HFF-Myc (cell line): Measurements from ENCODE around the gene DAPP1.
A peak's percentile ranks its signal among the peaks of the same experiment; 100 is the strongest.

Experiments
- DNase-seq: peaks from one replicate; pipeline ENCODE4 v3.0.0-alpha.2; 2011; ENCODE audit warnings: low read depth; ENCODE audit errors: extremely low read depth
- H3K4me3 ChIP-seq: replicated peaks from 2 replicates; pipeline ENCODE4 v1.5.1; 2011; ENCODE audit warnings: low read depth, mild to moderate bottlenecking, control low read depth, low read length
- CTCF ChIP-seq: IDR thresholded peaks from 2 replicates; pipeline ENCODE4 v1.5.1; 2012; ENCODE audit warnings: mild to moderate bottlenecking, low read depth, low read length, control low read depth; ENCODE audit errors: missing control alignments

The DAPP1 gene

DNA sequence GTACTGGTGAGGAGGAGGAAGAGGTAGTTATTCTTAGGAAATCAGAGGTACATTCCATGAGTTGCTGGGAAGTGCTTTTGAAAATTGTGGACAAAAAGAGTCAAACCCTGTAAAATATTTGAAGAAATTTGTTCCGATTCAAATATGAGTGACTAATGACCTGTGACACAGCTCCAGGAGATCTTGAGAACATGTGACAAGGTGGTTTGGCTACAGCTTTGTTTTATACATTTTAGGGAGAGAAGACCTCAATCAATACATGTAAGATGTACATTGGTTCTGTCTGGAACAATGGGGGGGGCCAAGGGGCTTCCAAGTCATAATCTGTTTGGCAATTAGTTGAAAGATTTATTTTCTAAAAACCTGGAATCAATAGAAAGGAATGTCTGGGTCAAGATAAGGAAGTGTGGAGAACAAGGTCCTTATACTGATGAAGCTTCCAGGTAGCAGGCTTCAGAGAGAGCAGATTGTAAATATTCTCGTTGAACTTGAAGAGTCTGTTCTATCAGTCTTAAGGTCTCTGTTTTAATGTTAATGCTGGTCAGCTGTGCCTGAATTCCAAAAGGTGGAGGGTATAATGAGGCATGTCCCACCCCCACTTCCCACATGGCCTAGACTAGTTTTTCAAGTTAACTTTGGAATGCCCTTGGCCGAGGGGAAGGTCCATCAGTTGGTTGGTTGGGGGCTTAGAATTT is 15.5 kb upstream of the DAPP1 start:
- no peak overlapping the region for H3K4me3 ChIP-seq
- no peak for DNase-seq
- no peak for TF ChIP-seq CTCF

GRCh38 chr4:99803566-99804101 is 13.0 kb upstream of the DAPP1 start:
- H3K4me3 ChIP-seq, result no peak overlapping the region
- no peak for DNase-seq
- TF ChIP-seq CTCF, result no peak

DNA sequence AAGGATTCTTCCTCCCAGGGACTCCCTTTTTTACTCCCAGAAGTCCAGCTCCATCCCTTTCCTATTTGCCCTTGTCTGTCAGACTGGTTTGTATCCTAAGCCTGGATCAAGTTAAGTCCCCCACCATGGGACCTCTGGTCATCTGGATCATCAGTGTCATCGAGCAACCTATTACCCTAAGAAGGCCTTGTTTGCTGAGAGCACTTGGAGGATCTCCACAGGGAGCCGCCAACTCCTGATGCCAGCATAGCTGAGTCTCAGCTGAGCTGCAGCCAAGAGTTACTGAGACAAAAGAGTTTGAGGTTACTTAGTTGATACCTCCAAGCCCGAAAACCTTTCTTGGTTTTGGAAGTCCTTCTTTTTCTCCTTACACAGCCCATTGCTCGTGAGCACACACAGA is 10.1 kb upstream of the DAPP1 start:
- DNase-seq, result no peak
- no peak for TF ChIP-seq CTCF
- no peak overlapping the region for H3K4me3 ChIP-seq

DNA sequence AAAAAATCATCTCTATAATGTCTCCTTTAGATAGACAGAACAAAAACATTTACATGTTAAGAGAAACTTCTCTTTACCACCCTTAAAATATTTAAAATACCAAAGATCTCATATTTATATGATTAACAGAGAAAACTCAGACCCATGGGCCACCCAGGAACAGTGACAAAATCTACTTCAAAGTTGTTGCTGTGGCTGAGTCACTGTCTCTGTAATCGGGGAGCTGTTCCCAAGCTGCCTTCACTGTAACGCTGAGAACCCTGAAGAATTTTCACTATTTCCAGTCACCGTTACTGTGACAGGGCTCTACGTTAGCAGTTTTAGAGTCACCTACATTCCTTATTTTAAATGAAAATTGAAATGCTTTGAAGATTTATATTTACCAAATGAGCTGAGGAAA is 9.0 kb upstream of the DAPP1 start:
- DNase-seq, result no peak
- no peak for TF ChIP-seq CTCF
- no peak overlapping the region for H3K4me3 ChIP-seq

DNA sequence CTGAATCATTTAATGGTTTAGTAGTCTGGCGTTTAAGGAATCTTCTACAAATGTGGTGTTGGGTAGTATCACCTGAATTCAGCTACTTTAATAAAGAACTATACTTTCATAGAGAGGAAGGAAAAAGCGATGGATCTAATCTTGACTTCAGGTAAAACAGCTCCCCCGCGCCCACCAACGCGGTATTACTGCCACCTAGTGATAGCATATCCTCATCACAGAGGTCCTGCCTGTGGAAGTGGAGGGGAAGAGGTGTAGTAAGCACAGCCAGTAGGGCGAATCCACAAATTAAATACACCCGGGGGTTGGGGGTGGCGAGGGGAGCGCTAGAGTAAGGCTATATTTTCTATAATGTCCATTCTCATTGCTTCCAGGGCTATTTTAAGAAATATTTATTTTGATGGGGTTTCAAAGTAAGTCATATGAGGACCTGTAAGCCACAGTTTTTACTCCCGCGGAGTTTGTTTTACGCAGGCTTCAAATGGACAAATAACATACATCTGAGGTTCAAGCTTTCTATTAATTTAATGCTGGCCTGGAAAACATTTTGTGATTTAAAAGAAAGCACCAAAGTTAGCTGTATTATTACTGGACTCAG is 8.3 kb upstream of the DAPP1 start:
- peak; percentile 63 for TF ChIP-seq CTCF
- DNase-seq, result no peak
- H3K4me3 ChIP-seq, result no peak overlapping the region

- H3K4me3 ChIP-seq, result no peak overlapping the region
- DNase-seq, result no peak
- TF ChIP-seq CTCF, result no peak
Measured at GRCh38 chr4:99809326-99809725, 7.3 kb upstream of the DAPP1 start.
